DND-41 (cell line): ENCODE data around the gene KLHL3.

Experiments used
- ATAC-seq: fragments of 200-7000 bp; cut with Tn5 transposase; 3 replicates; pipeline ENCODE4 v1.9.1; 2021; ENCODE audit warnings: low read depth; ENCODE audit not compliant: insufficient read depth
- DNase-seq: peaks from one replicate; pipeline ENCODE4 v3.0.0-alpha.2; 2020
- H2AFZ ChIP-seq: 2 replicates; pipeline ENCODE4 v1.6.0; 2012; ENCODE audit warnings: low read depth, low read length
- H3K27ac ChIP-seq: 2 replicates; pipeline ENCODE4 v1.5.1; 2012; ENCODE audit warnings: low read length, inconsistent platforms
- H3K27me3 ChIP-seq: fragments of 200-600 bp; sonication (generic); 2 replicates; pipeline ENCODE4 v1.6.0; 2012; ENCODE audit warnings: low read length, mild to moderate bottlenecking, inconsistent platforms; ENCODE audit not compliant: insufficient read depth, poor library complexity
- H3K36me3 ChIP-seq: 2 replicates; pipeline ENCODE4 v1.5.1; 2012; ENCODE audit warnings: low read length, inconsistent platforms; ENCODE audit not compliant: insufficient read depth
- H3K4me1 ChIP-seq: 2 replicates; pipeline ENCODE4 v1.5.1; 2012; ENCODE audit warnings: mild to moderate bottlenecking, low read length; ENCODE audit not compliant: insufficient read depth
- H3K4me2 ChIP-seq: 2 replicates; pipeline ENCODE4 v1.6.0; 2012; ENCODE audit warnings: mild to moderate bottlenecking, moderate library complexity, low read length, inconsistent platforms; ENCODE audit not compliant: insufficient read depth
- H3K4me3 ChIP-seq, 2 experiments: fragments of 200-600 bp in 1 of 2; shearing (Covaris generic) in 1 of 2; 2 replicates each; pipeline ENCODE4 v1.5.1; 2012 to 2016; ENCODE audit warnings: inconsistent platforms in 2 of 2, low read length in 2 of 2, mild to moderate bottlenecking in 2 of 2, low read depth in 1 of 2, moderate library complexity in 1 of 2
- H3K79me2 ChIP-seq: 2 replicates; pipeline ENCODE4 v1.6.0; 2012; ENCODE audit warnings: low read length, inconsistent platforms; ENCODE audit not compliant: insufficient read depth
- H3K9ac ChIP-seq: 2 replicates; pipeline ENCODE4 v1.6.0; 2012; ENCODE audit warnings: low read depth, mild to moderate bottlenecking, inconsistent platforms, low read length, moderate library complexity
- H3K9me3 ChIP-seq: 2 replicates; pipeline ENCODE4 v1.5.1; 2012; ENCODE audit warnings: low read length, moderate library complexity, mild to moderate bottlenecking, inconsistent platforms; ENCODE audit not compliant: insufficient read depth, severe bottlenecking
- H4K20me1 ChIP-seq: 2 replicates; pipeline ENCODE4 v1.6.0; 2012; ENCODE audit warnings: low read length; ENCODE audit not compliant: insufficient read depth
- EZH2 ChIP-seq: IDR thresholded peaks from 3 replicates; pipeline ENCODE4 v1.6.1; 2012; ENCODE audit warnings: borderline replicate concordance, low read depth, mild to moderate bottlenecking, moderate library complexity, low read length, inconsistent platforms; ENCODE audit not compliant: severe bottlenecking
- TF ChIP-seq, protein P1 (sequence below): IDR thresholded peaks from 2 replicates; pipeline ENCODE4 v1.5.1; 2012; ENCODE audit warnings: borderline replicate concordance, low read length, moderate library complexity, mild to moderate bottlenecking; ENCODE audit not compliant: poor library complexity, severe bottlenecking; ENCODE audit errors: extremely low read depth

Gene KLHL3

DNA sequence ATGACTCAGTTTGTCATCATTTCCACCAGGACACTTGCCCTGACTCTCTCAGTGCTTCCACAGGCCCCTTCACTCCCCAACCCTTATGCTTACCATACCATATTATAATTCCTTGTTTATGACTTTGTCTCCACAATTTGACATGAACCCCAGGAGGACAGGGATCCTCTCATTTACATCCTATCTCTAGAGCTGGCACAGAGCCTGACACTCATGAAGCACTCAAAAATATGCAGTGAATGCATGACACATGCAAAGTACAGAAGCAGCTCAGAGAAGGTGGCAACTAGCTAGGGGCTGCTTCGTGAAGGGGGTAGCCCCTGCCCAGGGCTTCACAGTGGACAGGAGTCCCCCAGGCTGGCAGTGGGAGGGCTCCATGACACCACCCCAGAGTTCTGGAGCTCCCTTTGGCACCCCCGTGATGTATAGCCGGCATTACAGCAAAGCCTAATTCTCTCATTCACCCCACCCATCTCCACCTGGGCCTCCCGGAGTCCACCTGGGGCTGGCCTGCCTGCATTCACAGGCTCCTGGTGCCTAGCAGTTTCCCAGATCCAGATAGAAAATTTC, 124.8 kb downstream of the KLHL3 start:
- H3K9ac ChIP-seq = no peak overlapping the region
- H3K9me3 ChIP-seq = no peaks in the 10 kb centered on the region
- H3K27ac ChIP-seq = no peak overlapping the region
- DNase-seq (no peak), ATAC-seq (no peak)
- peaks cover 20% of the 10 kb centered on the region for H3K27me3 ChIP-seq
- H3K79me2 ChIP-seq = no peaks in the 10 kb centered on the region
- no peak overlapping the region for H3K4me3 ChIP-seq
- H2AFZ ChIP-seq = no peak overlapping the region
- no peak overlapping the region for H3K4me2 ChIP-seq
- no peaks in the 10 kb centered on the region for H4K20me1 ChIP-seq
- TF ChIP-seq, protein P1, sequence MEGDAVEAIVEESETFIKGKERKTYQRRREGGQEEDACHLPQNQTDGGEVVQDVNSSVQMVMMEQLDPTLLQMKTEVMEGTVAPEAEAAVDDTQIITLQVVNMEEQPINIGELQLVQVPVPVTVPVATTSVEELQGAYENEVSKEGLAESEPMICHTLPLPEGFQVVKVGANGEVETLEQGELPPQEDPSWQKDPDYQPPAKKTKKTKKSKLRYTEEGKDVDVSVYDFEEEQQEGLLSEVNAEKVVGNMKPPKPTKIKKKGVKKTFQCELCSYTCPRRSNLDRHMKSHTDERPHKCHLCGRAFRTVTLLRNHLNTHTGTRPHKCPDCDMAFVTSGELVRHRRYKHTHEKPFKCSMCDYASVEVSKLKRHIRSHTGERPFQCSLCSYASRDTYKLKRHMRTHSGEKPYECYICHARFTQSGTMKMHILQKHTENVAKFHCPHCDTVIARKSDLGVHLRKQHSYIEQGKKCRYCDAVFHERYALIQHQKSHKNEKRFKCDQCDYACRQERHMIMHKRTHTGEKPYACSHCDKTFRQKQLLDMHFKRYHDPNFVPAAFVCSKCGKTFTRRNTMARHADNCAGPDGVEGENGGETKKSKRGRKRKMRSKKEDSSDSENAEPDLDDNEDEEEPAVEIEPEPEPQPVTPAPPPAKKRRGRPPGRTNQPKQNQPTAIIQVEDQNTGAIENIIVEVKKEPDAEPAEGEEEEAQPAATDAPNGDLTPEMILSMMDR = no peak
- TF ChIP-seq EZH2 = no peak
- H3K36me3 ChIP-seq = no peaks in the 10 kb centered on the region
- no peaks in the 10 kb centered on the region for H3K4me1 ChIP-seq

DNA sequence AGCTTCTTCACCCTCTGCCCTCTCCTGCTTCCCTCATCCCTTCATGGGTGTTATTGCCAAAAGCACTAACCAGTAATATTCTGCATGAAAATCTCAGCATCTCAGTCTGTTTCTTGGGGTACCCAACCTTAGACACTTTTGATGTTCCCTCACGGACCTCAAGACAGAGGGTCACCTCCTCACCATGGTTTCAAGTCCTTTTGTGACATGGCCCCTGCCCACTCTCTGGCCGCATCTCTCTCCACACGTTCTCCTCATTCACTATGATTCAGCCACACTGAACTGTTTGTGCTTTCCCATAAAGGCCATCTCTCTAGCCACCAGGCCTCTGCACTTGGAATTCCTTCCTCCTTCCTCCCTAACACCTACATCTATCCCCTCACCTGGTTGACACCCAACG, 125.3 kb downstream of the KLHL3 start:
- H3K27ac ChIP-seq = no peak overlapping the region
- no peaks in the 10 kb centered on the region for H3K4me1 ChIP-seq
- H3K4me3 ChIP-seq = no peak overlapping the region
- H3K4me2 ChIP-seq = no peak overlapping the region
- peaks cover 25% of the 10 kb centered on the region for H3K27me3 ChIP-seq
- H3K36me3 ChIP-seq = no peaks in the 10 kb centered on the region
- DNase-seq (no peak), ATAC-seq (no peak)
- no peaks in the 10 kb centered on the region for H3K79me2 ChIP-seq
- H2AFZ ChIP-seq = no peak overlapping the region
- H4K20me1 ChIP-seq = no peaks in the 10 kb centered on the region
- no peak for TF ChIP-seq EZH2
- TF ChIP-seq, protein P1 = no peak
- no peaks in the 10 kb centered on the region for H3K9me3 ChIP-seq
- H3K9ac ChIP-seq = no peak overlapping the region

DNA sequence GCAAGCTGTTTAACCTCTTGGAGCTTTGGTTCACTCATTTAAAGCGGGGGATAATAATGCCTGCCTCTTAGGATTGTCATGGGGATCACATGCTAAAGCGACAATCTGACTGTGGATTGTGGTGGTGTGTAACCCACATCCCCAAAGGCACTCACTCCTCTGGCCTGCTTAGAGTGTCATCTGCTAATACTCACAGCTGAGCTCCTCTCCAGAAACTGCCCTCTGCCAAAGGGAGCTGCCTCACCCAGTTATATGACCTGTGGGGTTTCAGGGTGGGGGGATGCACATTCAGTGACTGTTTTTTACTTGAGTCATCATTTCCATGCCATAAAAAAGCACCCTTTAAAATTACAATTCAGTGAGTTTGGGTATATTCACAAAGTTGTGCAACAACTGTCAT, 126.8 kb downstream of the KLHL3 start:
- no peaks in the 10 kb centered on the region for H3K9me3 ChIP-seq
- no peak overlapping the region for H3K9ac ChIP-seq
- H3K4me1 ChIP-seq = no peaks in the 10 kb centered on the region
- H3K27ac ChIP-seq = no peak overlapping the region
- no peak overlapping the region for H3K4me3 ChIP-seq
- H3K36me3 ChIP-seq = no peaks in the 10 kb centered on the region
- DNase-seq = no peak
- peaks cover 38% of the 10 kb centered on the region for H3K27me3 ChIP-seq
- no peaks in the 10 kb centered on the region for H3K79me2 ChIP-seq
- no peak overlapping the region for H3K4me2 ChIP-seq
- H4K20me1 ChIP-seq = no peaks in the 10 kb centered on the region
- H2AFZ ChIP-seq = no peak overlapping the region
- ATAC-seq = no peak
- TF ChIP-seq EZH2 = no peak
- TF ChIP-seq, protein P1 = no peak

DNA sequence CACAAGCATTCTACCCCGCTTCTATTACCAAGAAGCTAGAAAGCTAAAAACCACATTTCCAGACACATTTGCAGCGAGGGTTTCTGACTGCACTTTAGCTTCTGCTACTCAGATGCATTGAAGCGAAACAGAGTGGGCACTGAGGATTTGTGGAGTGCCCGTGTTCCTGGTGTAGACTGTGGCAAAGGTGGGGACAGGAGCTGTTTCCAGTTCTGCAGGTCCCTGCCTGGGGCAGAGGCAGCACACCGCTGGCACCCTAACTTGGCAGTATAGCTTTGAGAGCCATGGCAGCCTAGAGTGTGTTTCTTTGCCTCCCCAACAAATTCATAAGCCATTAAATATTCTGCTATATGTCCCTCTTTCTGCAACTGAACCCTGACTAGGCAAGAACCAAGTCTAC, 128.1 kb downstream of the KLHL3 start:
- no peak overlapping the region for H3K27ac ChIP-seq
- H3K4me1 ChIP-seq = no peaks in the 10 kb centered on the region
- no peaks in the 10 kb centered on the region for H4K20me1 ChIP-seq
- no peak overlapping the region for H3K4me3 ChIP-seq
- H3K36me3 ChIP-seq = no peaks in the 10 kb centered on the region
- TF ChIP-seq EZH2 = no peak
- TF ChIP-seq, protein P1 = no peak
- H2AFZ ChIP-seq = no peak overlapping the region
- DNase-seq (no peak), ATAC-seq (no peak)
- H3K9me3 ChIP-seq = no peaks in the 10 kb centered on the region
- H3K9ac ChIP-seq = no peak overlapping the region
- no peak overlapping the region for H3K4me2 ChIP-seq
- H3K79me2 ChIP-seq = no peaks in the 10 kb centered on the region
- H3K27me3 ChIP-seq = peaks cover 38% of the 10 kb centered on the region
